GM03348 (cell line): Measurements from ENCODE around the gene RAB18.
"Not testable (repeated sequence)": the region's sequence is repeated elsewhere in the genome, so short reads cannot be mapped to it uniquely, and the experiment has no call there.

Experiments
- DNase-seq: peaks from one replicate; pipeline ENCODE4 v3.0.0; 2012; ENCODE audit warnings: low spot score

Gene RAB18

GRCh38 chr10:27504808-27505460, 830 bp downstream of the RAB18 start:
- DNase-seq = peak; percentile 19

GRCh38 chr10:27505537-27505936, 1.4 kb downstream of the RAB18 start:
- DNase-seq = not testable (repeated sequence)

GRCh38 chr10:27506280-27506679, 2.2 kb downstream of the RAB18 start:
- DNase-seq = no peak

- DNase-seq = peak; percentile 2
These were observed 8.4 kb downstream of the RAB18 start for GRCh38 chr10:27512548-27512947.

GRCh38 chr10:27513451-27514191, 9.5 kb downstream of the RAB18 start:
- peak; percentile 58 for DNase-seq

GRCh38 chr10:27514243-27514642, 10.1 kb downstream of the RAB18 start:
- no peak for DNase-seq

- DNase-seq = no peak
These were observed 14.2 kb downstream of the RAB18 start for GRCh38 chr10:27518261-27518660.

GRCh38 chr10:27525819-27526218, 21.7 kb downstream of the RAB18 start:
- DNase-seq = peak; percentile 62

- no peak for DNase-seq
These were observed 22.1 kb downstream of the RAB18 start for GRCh38 chr10:27526242-27526641.

GRCh38 chr10:27527666-27528295, 23.7 kb downstream of the RAB18 start:
- no peak for DNase-seq

- DNase-seq = no peak
These were observed 25.1 kb downstream of the RAB18 start for GRCh38 chr10:27529010-27529783.

GRCh38 chr10:27530477-27530876, 26.4 kb downstream of the RAB18 start:
- no peak for DNase-seq

- no peak for DNase-seq
These were observed 27.3 kb downstream of the RAB18 start for GRCh38 chr10:27531336-27531847.

- DNase-seq = no peak
These were observed 30.1 kb downstream of the RAB18 start for GRCh38 chr10:27534161-27534700.

GRCh38 chr10:27535317-27535716, 31.2 kb downstream of the RAB18 start:
- no peak for DNase-seq

GRCh38 chr10:27536437-27536836, 32.3 kb downstream of the RAB18 start:
- no peak for DNase-seq

GRCh38 chr10:27537166-27537565, 33.1 kb downstream of the RAB18 start:
- DNase-seq = no peak

GRCh38 chr10:27537787-27538186, 33.7 kb downstream of the RAB18 start:
- no peak for DNase-seq

- no peak for DNase-seq
These were observed 36.6 kb downstream of the RAB18 start for GRCh38 chr10:27540672-27541071.

GRCh38 chr10:27541796-27542729, 38.0 kb downstream of the RAB18 start:
- no peak for DNase-seq

GRCh38 chr10:27542812-27543211, 38.7 kb downstream of the RAB18 start:
- peak; percentile 16 for DNase-seq
